GM21619 (cell line): ENCODE data around the gene TTC7B.

Experiments used
- ATAC-seq: cut with Tn5 transposase; IDR thresholded peaks from one replicate; pipeline ENCODE4 v1.9.1; 2021; ENCODE audit not compliant: unreplicated experiment

Gene TTC7B

DNA sequence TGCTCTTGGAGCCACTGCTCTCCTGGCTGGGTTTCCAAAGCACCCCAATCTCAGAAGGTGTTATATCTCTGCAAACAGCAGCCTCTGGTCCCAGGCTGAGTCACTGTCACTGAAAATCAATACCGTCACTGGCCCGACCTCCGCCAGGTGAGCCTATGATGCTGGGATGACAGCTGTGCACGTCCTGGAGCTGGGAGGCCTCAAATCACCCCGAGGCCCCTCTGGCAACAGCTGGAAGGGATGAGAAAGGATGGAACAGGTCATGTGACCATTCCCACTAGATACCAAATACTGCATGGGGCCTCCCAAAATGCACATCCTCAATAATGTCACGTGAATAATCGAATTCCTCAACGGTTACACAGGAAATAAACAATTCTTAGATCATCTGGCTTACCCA is 190.8 kb downstream of the TTC7B start:
- ATAC-seq = no peak

DNA sequence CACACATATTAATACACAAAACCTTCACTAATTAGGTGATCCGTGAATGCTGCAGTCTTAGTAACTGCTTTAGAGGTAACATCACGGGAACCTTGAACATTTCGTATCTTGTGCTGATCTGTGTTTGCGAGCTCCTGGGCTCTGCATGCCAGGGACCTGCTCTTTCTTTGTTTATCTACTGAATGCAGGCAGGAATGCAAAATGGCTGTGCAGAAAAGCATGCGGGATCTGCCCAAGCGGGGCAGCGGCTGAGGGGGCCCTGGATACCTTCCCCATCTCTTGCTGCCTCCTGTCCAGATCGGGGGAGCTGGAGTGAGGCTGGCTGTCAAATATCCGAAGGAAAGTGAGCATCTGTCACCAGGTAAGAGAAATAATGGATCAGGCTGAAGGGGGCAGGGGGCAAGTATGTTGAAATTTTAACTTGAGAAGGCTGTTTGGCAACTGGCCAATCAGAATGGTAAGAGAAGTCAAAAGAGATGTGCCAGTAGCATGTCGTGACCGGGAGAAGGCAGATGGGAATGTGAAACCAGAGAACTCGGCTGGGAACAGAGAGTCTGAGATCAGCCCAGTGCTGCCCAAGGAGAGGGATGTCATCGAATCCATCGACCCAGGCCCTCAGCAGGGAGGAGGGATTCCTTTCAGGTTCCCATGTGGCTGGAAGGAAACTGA is 191.4 kb downstream of the TTC7B start:
- no peak for ATAC-seq

DNA sequence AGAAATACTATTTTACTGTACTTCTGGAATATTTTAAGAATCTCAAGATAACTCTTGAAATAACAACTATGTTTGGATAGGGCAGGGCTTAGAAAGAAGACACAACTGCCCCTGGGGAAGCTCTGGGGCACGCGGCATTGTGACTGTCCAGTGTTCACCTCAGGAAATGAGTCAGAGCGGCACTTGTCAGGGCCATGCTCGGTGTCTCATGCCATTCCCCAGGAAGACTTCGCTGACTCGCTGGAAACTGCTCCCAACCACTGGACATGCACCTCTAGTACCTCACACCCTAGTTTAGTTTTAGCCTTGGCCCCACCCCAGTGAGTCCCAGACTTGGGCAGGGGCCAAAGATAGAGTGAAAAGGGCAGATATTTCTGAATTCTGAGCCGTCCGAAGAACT is 192.0 kb downstream of the TTC7B start:
- no peak for ATAC-seq

DNA sequence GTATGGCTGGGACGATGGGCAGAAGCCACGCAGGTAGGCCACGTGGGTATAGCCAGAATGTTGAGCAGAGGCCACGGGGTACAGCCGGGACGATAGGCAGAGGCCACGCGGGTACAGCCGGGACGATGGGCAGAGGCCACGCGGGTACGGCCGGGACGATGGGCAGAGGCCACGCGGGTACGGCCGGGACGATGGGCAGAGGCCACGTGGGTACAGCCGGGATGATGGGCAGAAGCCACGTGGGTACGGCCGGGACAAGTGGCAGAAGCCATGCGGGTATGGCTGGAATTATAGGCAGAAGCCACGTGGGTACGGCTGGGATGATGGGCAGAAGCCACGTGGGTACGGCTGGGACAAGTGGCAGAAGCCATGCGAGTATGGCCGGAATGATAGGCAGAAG is 195.0 kb downstream of the TTC7B start:
- ATAC-seq = no peak

DNA sequence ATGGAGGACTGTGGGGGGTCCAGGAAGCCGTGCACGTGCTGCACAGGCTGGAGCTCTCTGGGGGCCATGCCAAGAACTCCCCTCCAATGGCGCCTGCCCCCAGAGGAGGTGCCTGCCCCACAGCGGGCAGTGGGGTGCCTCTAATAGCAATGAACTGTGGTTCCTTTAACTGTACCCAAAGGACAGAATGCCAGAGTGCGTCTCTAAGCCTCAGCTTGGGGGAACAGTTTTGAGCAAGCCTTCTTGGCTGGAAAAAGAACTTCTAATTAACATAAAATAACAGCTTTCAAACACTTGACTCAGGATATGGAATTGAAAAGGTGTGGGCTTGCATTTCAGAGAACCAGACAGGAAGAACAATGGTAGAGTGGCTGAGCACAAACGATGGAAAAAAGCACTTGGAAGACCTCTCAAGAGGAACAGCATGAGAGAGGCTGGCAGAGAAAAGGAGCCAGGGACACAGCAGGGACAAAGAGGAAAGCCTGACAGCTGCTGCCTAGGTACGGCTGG is 195.6 kb downstream of the TTC7B start:
- no peak for ATAC-seq

DNA sequence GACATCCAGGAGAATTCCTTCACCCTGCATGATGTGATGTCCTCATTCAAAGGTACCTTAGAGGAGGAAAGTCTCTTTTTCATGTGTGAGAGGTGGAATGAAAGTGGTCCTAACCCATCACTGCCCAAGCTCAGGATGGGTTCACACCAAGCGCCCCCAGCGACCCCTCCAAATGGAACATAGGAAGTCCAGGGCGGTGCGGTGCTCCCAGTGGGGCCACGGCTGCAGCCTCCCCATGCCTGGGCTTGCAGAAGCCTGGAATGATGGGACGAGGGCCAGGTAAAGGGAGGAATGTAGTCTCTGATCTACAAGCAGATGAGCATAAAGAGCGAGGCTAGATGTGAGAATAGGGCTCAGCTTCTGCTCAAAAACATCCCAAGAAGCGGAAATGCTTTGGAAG is 196.3 kb downstream of the TTC7B start:
- no peak for ATAC-seq

DNA sequence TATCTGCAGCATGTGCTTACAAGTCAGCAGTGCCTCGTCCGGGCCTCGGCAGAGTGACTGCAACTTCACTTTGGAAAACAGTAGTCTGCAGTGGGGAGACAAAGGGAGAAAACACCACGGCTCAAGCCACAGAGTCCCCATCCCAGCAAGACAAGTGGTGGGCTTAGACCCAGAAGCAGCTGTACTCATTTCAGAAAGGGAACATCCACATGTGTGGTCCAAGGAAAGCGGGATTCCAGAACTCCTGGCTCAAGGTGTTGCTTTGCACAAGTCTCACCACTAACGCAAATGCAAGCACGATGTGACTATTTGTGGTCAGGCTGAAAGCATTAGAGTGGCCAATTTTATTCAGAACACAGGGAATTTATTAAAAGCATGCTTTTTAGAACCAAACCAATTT is 198.3 kb downstream of the TTC7B start:
- no peak for ATAC-seq

DNA sequence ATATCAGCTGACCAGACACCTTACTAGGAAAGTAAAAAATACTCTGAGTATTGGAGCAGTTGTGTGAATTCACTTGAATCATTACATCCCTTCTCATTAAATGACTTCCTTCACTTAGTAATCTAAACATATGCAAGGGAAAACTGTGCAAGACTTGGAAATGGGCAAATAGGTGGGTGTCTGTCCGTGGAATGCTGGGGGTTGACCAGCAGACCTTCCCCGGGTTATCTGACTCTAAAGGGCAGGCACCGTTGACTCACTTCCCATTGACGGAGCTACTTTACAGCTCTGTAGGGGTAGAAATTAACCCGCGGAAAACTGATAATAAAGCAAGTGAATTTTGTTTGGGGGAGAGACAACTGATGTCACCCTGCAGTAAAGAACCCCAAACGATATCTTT is 199.3 kb downstream of the TTC7B start:
- no peak for ATAC-seq

DNA sequence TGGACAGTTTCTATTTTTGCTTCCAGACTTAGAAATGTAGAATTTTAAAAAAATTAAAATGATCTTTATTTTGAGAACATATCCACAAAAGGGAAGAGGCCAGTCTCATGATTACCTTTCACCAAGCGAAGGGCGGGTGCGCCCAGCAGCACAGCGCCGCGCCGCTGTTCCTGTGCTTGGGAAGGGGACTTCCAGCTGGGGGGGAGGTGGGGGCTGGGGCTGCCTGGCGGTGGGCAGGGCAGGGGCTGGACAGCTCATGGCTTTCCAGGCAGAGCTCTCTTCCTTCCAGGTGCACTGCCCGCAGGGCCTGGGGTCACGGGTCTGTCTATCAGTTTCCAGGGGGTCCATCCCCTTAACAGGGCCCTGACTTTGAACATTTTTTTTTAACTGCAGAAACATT is 199.9 kb downstream of the TTC7B start:
- no peak for ATAC-seq

DNA sequence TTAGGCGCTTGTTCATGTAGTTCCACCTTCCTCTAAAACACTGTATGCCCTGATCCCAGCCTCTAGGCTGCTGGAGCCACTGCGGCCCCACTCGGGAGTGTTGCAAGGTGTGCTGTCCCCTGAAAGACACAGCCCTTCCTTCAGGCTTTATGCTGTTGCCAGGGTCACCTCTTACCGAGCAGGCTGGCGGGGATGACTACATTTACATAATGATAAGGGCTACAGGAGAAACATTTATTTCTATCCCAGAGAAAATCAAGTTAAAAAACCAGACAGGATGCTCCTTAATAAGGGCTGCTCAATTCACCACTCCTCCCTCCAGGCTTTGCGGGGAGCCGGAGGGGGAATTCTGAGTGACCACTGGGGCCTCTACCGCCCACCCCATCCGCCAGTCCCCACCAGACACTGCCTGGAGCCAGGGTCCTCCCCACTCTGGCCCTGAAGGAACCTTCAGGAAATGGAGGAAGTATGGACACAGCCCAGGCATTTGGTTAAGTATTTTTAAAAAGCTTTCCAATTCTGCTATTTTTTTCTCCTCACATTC is 200.6 kb downstream of the TTC7B start:
- ATAC-seq = no peak

DNA sequence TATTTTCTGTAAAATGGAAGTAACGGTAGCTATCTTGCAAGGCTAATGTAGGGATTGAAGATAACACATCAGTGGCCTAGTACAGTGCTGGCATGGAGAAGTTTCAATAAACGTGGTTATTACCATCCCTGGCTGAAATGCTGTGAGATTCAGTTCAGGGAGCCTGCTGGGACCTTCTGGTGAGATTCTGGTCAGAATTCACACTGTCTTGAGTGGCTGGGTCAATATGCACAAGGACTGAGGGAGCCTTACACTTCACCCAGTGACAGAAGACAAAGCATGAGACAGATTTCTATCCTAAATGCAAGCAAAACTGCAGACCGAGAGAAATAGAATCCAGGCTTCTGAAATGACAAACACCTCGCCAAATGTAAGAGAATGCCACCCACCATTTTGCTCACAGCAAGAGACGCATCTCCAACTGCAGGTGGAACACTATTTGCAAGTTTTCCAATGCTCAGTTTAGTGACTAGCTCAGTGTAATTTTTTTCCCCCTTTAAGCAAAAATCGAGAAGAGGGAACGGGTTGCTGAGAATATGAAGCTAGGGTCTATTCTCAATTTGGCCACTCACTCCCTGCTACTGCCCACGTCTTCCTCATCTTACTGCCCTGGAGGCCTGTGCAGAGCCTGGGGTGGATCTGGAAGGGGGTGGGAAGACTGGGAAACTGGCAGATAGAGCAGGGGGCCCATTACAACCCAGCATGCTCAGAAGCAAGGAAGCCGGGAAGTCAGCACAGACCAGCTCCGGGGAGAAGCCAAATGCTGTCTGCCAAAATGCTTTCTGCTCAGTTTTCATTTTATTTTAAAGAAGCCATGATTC is 201.3 kb downstream of the TTC7B start:
- ATAC-seq = no peak

DNA sequence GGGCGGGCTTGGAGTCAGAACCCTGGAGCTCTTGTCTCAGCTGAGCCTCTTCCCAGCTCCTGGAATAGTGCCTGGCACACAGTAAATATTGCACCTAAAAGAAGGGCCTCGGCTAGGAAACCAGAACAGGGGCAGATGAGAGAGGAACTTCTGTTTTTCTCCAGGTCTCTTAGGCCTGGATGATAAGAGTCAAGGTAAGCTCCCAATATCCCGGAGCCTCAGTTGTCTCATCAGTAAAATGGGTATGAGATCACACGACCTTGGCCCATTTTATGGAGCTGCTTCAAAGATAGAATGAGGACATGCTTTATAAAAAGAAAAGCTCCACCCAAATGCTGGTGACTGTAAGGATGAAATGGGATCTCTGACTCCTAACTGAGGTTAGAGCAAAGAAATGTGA is 202.2 kb downstream of the TTC7B start:
- ATAC-seq = no peak

DNA sequence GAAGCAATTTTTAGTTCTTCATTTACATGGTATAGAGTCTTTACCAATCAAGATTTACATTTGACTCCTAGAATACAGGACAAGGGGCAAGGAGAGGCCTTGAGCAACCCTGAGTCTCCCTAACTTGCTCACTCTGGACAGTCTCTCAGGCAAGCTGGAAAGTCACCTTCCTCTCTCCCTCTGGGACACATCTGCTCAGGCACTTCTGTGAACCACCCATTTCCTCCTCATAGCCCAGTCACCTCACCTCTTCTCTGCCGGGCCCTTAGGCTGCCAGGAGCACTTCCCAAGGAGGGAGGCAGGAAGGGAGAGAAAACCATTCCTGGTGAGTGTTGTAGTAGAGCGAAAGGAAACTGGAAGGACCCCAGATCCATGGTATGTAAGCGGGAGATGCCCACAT is 202.8 kb downstream of the TTC7B start:
- no peak for ATAC-seq

DNA sequence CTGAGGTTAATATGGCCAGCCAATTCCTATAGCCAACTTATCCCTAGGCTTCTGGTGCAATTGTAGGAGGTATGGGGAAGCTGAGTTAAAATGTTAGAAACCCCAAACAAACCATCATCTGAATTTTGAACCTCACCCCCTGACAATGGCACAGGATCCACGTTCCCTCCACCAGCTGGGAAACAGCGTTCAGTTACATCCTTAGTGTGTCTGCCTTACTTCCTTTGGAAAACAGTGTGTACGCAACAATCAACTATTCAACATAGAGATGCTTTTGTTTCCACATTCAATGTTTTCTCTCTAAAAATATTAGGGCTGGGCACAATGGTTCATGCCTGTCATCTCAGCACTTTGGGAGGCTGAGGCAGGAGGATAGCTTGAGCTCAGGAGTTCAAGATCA is 203.4 kb downstream of the TTC7B start:
- no peak for ATAC-seq

DNA sequence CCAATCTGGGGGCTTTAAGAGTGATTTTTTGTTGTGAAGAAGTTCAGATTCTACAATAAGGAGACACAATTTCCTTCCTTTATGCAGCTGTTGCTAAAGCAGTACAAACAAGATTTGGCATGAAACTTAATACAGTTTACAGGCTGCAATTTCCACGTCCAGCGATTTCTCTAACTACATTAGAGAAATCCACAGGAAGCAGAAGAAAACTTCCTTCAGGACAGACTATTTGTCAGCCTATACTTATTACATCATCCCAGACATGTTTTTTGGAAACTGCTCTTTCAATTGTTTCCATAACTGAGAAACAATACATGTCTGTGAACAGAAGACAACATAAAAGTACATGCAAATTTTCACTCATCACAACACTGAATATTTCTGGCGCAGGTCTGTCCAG is 204.3 kb downstream of the TTC7B start:
- no peak for ATAC-seq

DNA sequence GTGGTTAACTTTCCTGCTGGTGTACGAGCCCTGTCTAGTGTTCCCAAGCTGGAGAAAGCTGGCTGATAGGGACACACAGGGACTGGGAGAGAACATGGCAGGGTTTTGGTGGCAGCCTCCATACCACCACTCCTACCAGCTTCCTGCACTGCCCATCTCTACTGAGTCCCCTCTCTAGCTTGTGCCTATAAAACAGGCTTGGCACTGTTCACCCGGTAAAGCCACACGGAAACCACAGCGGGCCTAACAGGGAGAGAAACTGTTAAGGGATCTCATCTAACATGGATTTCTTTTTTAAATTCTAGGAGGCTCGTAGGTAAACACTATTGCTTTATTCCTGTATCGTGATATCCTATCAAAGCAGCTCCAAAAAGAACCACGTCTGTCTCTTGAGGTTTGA is 204.7 kb downstream of the TTC7B start:
- ATAC-seq = no peak

DNA sequence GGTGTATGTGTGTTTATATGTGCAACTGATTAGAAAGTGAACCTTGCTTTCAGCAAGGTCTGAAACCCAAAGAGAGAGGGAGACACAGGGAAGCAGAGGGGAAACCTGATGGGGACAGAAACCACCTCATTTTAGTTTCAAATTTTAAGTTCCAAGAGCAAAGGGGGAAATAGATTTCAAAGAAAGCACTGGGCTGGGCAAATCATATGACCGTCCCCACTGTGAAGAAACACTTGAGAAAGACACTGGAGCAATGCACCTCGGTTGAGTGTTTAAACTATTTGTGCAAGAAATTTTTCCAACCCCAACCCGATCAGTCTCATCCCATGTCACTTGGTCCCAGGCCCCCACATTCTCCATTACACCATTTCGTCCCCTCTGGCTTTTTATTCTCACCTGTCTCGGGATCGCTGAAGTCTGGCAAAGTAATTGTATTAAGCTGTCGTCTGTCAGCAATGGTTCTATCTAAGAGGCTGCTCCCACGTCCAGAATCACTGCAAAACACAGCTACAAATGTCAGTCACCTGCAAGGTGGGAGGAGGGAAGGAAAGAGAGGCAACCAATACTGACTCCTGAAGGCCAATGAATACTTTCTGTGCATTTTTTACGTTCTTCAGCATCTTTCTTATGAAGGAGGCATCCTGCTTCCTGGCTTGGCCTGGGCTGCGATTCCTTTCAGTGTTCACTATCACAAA is 205.7 kb downstream of the TTC7B start:
- ATAC-seq = no peak

DNA sequence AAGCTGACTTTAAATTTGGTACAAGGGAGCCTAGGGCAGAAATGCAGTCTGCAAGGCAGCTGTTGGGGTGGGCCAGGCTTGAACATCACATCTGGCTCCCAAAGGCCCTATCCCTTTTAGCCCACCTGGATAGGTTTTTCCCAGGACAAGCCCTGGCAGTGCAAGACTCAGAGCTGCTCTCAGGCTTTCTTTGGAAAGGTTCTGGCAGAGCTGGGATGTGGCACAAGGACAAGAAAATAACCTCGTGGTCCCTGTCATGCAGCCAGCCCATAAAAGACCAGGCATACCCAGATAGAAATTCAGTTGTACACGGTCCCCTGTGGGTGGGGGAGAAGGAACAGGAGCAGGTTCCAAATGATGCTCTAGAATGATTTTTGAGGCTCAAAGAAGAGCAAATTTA is 206.9 kb downstream of the TTC7B start:
- ATAC-seq = no peak

DNA sequence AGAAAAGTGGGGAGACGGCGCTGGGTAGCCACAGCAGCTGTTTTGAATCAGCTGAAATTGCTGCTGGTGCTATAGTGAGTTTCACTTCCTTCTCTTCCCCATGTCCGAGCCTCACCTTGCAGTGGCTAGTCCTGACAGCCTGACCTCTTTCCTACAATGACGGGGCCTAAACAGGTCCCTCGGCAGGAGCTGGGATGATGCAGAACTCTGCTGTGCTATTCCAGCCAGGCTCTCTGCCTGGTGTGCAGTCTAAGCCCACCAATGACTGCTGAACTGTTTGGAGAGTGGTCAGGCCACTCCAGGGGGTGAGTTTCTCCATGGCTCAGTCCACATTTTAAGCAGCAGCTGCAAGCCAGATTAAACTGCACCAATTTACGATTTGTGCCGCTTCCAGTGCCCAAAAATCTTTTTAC is 207.3 kb downstream of the TTC7B start:
- no peak for ATAC-seq

DNA sequence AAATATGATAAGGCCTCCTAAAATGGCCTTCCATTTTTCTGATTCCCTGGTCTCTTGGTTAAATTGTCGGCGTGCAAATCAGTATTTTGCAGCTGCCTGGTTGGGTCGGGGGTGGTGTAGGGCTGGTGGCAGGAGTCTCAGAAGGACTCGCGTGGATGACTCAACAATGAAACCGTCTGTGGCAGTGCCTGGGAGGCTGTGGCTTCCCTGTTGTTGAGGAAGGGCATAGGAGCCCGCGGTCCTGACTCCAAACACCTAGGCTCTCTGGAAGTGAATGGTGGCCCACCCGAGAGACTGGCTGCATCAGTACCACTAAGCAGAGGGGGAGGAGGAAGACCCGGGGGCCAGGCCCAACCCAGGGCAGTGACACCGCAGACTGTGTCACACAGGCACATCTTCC is 207.9 kb downstream of the TTC7B start:
- ATAC-seq = no peak

DNA sequence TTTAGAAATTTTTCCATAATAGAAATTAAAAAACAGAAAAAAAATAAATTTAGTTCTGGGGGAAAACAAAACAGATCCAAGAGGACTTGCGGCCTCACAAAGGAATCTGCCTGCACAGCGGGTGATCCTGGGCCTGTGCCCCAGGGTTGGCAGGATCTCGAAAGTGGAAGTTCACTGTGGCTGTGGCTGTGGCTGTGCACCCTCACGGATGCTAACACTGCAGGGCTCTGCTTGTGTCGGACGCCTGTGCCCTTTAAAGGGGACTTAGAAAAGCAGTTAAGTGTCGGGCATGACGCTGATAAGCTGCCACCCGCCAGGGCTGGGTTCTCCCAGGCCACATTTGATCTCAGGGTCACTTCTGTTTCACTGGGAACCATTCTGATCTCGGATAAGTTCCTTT is 209.1 kb downstream of the TTC7B start:
- no peak for ATAC-seq

DNA sequence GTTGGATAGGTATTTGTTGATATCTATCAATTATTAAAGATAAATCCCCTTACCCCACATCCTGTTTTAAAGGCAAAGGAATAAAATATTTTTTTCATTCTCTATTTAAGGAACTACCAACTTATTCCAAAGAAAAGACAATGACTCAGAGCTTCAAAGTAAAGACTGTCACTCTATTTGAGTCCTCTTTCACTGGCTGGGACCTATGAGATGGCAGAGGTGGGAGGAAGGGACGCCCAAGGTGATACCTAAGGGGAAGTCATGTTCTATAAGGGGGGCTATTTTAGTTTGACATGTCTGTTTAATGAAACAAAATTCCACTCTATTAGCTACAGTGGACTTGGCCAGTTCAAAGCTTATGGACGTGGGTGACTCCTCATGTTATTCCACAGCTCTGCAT is 209.8 kb downstream of the TTC7B start:
- no peak for ATAC-seq
